NK-92 (cell line): ENCODE data around the gene PSENEN.
"Not testable (repeated sequence)": the region's sequence is repeated elsewhere in the genome, so short reads cannot be mapped to it uniquely, and the experiment has no call there.

Experiments
- DNase-seq: peaks from one replicate; lab custom pipeline; 2025; ENCODE audit not compliant: unreplicated experiment; lab: John Stamatoyannopoulos, UW

The PSENEN gene

GRCh38 chr19:35787227-35787799 is 41.9 kb downstream of the PSENEN start:
- DNase-seq, result no peak

GRCh38 chr19:35788205-35788960 is 42.9 kb downstream of the PSENEN start:
- DNase-seq, result no peak

GRCh38 chr19:35789195-35789977 is 43.9 kb downstream of the PSENEN start:
- DNase-seq, result no peak

GRCh38 chr19:35789978-35790944 is 44.8 kb downstream of the PSENEN start:
- DNase-seq, result no peak

- DNase-seq, result no peak
These were observed 45.7 kb downstream of the PSENEN start for GRCh38 chr19:35790981-35791813.

GRCh38 chr19:35791814-35792279 is 46.4 kb downstream of the PSENEN start:
- DNase-seq, result no peak

GRCh38 chr19:35792312-35792711 is 46.9 kb downstream of the PSENEN start:
- no peak for DNase-seq

- no peak for DNase-seq
These were observed 47.4 kb downstream of the PSENEN start for GRCh38 chr19:35792888-35793287.

- DNase-seq, result no peak
These were observed 48.1 kb downstream of the PSENEN start for GRCh38 chr19:35793381-35794165.

GRCh38 chr19:35795564-35795963 is 50.1 kb downstream of the PSENEN start:
- DNase-seq, result not testable (repeated sequence)
